ENCODE results near the gene MRPL19. TPM values are rescaled to one million over a fixed set of nuclear protein-coding genes. Genes with fewer than 3 reads are reported as not detected.

Gene MRPL19
- total RNA-seq (10 to 100 TPM; 66.0 to 74.2 TPM), polyA plus RNA-seq (33.2 TPM)

GRCh38 chr2:75646583-75647425 is at the start of gene MRPL19:
TSS of gene MRPL19 (plus strand) at chr2:75646783. CDS start at chr2:75646808, 25 bp downstream.
- H3K4me1 ChIP-seq (ENCODE audit: insufficient read depth, low read length): peaks cover 6% of the 10 kb centered on the region
- POLR2A ChIA-PET: interaction anchor here (1.0 to 1.4 kb wide), 3 partner anchors 24 to 66 kb away, joined by 3 read pairs; no protein-coding TSS in a partner anchor
- peak; percentile 57 to 80 (median 72) for DNase-seq
- Mint-ChIP-seq H3K4me1 (peaks cover 42 to 53% (median 51%) of the 10 kb centered on the region in 3 donors), H3K36me3 (peaks cover 3 to 43% (median 10%) of the 10 kb centered on the region in 3 donors), H3K9me3 (no peaks in the 10 kb centered on the region), H3K4me3 (peak within 1 kb of the TSS; percentile 93 to 96 (median 95)), H3K27ac (peak within 1 kb of the TSS; percentile 85 to 98 (median 94)), H3K27me3 (no peaks in the 10 kb centered on the region)
- peaks cover 13% of the 10 kb centered on the region for H3K36me3 ChIP-seq (ENCODE audit: insufficient read depth, low read length)
- CTCF ChIA-PET: interaction anchor here (0.7 to 2.3 kb wide), 7 partner anchors 9 to 63 kb away, joined by 3 to 9 read pairs (median 4); no protein-coding TSS in a partner anchor
- H3K9me3 ChIP-seq (ENCODE audit: low read length): no peaks in the 10 kb centered on the region
- no peaks in the 10 kb centered on the region for H3K27me3 ChIP-seq (ENCODE audit: insufficient read depth, low read length, poor library complexity, severe bottlenecking)
- H3K4me3 ChIP-seq (ENCODE audit: low read length): peak within 1 kb of the TSS; percentile 80
- H3K27ac ChIP-seq (ENCODE audit: low read depth, low read length): peak within 1 kb of the TSS; percentile 82

GRCh38 chr2:75596784-75597183 is 49.8 kb upstream of the MRPL19 start:
- POLR2A ChIA-PET: no interaction called here
- Mint-ChIP-seq H3K4me1 (no peaks in the 10 kb centered on the region), H3K36me3 (no peaks in the 10 kb centered on the region), H3K27me3 (peaks cover 0 to 3% of the 10 kb centered on the region in 2 donors), H3K4me3 (no peak overlapping the region), H3K9me3 (no peaks in the 10 kb centered on the region), H3K27ac (no peak overlapping the region)
- CTCF ChIA-PET: interaction anchor here (2.2 kb wide), 1 partner anchor 13 kb away, joined by 10 read pairs; no protein-coding TSS in a partner anchor
- DNase-seq: no peak
- Histone ChIP-seq H3K4me1 (ENCODE audit: insufficient read depth, low read length) (no peaks in the 10 kb centered on the region), H3K4me3 (ENCODE audit: low read length) (no peak overlapping the region), H3K27ac (ENCODE audit: low read depth, low read length) (no peak overlapping the region), H3K9me3 (ENCODE audit: low read length) (no peaks in the 10 kb centered on the region), H3K27me3 (ENCODE audit: insufficient read depth, low read length, poor library complexity, severe bottlenecking) (no peaks in the 10 kb centered on the region), H3K36me3 (ENCODE audit: insufficient read depth, low read length) (no peaks in the 10 kb centered on the region)

- POLR2A ChIA-PET: no interaction called here
Measured at GRCh38 chr2:75597949-75598348, 48.6 kb upstream of the MRPL19 start.

GRCh38 chr2:75598589-75599155 is 47.9 kb upstream of the MRPL19 start:
- DNase-seq: no peak
- Histone ChIP-seq H3K9me3 (ENCODE audit: low read length) (no peaks in the 10 kb centered on the region), H3K27me3 (ENCODE audit: insufficient read depth, low read length, poor library complexity, severe bottlenecking) (no peaks in the 10 kb centered on the region), H3K36me3 (ENCODE audit: insufficient read depth, low read length) (no peaks in the 10 kb centered on the region), H3K4me1 (ENCODE audit: insufficient read depth, low read length) (no peaks in the 10 kb centered on the region), H3K27ac (ENCODE audit: low read depth, low read length) (no peak overlapping the region), H3K4me3 (ENCODE audit: low read length) (no peak overlapping the region)
- H3K36me3 Mint-ChIP-seq: no peaks in the 10 kb centered on the region
- ChIA-PET CTCF (interaction anchor here (1.3 kb wide), 1 partner anchor 10 kb away, joined by 3 read pairs; no protein-coding TSS in a partner anchor), POLR2A (no interaction called here)
- peaks cover 0 to 3% of the 10 kb centered on the region in 2 donors for H3K27me3 Mint-ChIP-seq
- H3K9me3 Mint-ChIP-seq: no peaks in the 10 kb centered on the region
- H3K27ac Mint-ChIP-seq: no peak overlapping the region
- no peaks in the 10 kb centered on the region for H3K4me1 Mint-ChIP-seq
- no peak overlapping the region for H3K4me3 Mint-ChIP-seq

More at GRCh38 chr2:75597949-75598348, 48.6 kb upstream of the MRPL19 start:
- Mint-ChIP-seq H3K4me3 (no peak overlapping the region), H3K36me3 (no peaks in the 10 kb centered on the region), H3K27me3 (peaks cover 0 to 3% of the 10 kb centered on the region in 2 donors), H3K27ac (no peak overlapping the region), H3K9me3 (no peaks in the 10 kb centered on the region), H3K4me1 (no peaks in the 10 kb centered on the region)
- Histone ChIP-seq H3K27ac (ENCODE audit: low read depth, low read length) (no peak overlapping the region), H3K36me3 (ENCODE audit: insufficient read depth, low read length) (no peaks in the 10 kb centered on the region), H3K4me1 (ENCODE audit: insufficient read depth, low read length) (no peaks in the 10 kb centered on the region), H3K27me3 (ENCODE audit: insufficient read depth, low read length, poor library complexity, severe bottlenecking) (no peaks in the 10 kb centered on the region), H3K9me3 (ENCODE audit: low read length) (no peaks in the 10 kb centered on the region), H3K4me3 (ENCODE audit: low read length) (no peak overlapping the region)
- CTCF ChIA-PET: no interaction called here
- no peak for DNase-seq

GRCh38 chr2:75600461-75601011 is 46.0 kb upstream of the MRPL19 start:
- Histone ChIP-seq H3K9me3 (ENCODE audit: low read length) (no peaks in the 10 kb centered on the region), H3K27ac (ENCODE audit: low read depth, low read length) (no peak overlapping the region), H3K4me1 (ENCODE audit: insufficient read depth, low read length) (no peaks in the 10 kb centered on the region), H3K27me3 (ENCODE audit: insufficient read depth, low read length, poor library complexity, severe bottlenecking) (no peaks in the 10 kb centered on the region), H3K4me3 (ENCODE audit: low read length) (no peak overlapping the region), H3K36me3 (ENCODE audit: insufficient read depth, low read length) (no peaks in the 10 kb centered on the region)
- ChIA-PET CTCF (interaction anchor here (0.9 kb wide), 1 partner anchor 8 kb away, joined by 3 read pairs; no protein-coding TSS in a partner anchor), POLR2A (no interaction called here)
- Mint-ChIP-seq H3K27me3 (peaks cover 7 to 18% of the 10 kb centered on the region in 2 donors), H3K36me3 (no peaks in the 10 kb centered on the region), H3K9me3 (no peaks in the 10 kb centered on the region), H3K27ac (peak overlapping the region in 1 of 8 donors; percentile 44), H3K4me1 (no peaks in the 10 kb centered on the region), H3K4me3 (no peak overlapping the region)
- no peak for DNase-seq

GRCh38 chr2:75602724-75603342 is 43.8 kb upstream of the MRPL19 start:
- H3K4me1 ChIP-seq (ENCODE audit: insufficient read depth, low read length): no peaks in the 10 kb centered on the region
- no peaks in the 10 kb centered on the region for H3K36me3 ChIP-seq (ENCODE audit: insufficient read depth, low read length)
- Mint-ChIP-seq H3K36me3 (no peaks in the 10 kb centered on the region), H3K27ac (no peak overlapping the region), H3K4me3 (no peak overlapping the region), H3K9me3 (no peaks in the 10 kb centered on the region), H3K4me1 (no peaks in the 10 kb centered on the region), H3K27me3 (peaks cover 18 to 39% of the 10 kb centered on the region in 2 donors)
- H3K4me3 ChIP-seq (ENCODE audit: low read length): no peak overlapping the region
- no peak overlapping the region for H3K27ac ChIP-seq (ENCODE audit: low read depth, low read length)
- no peak for DNase-seq
- H3K27me3 ChIP-seq (ENCODE audit: insufficient read depth, low read length, poor library complexity, severe bottlenecking): peaks cover 3% of the 10 kb centered on the region
- H3K9me3 ChIP-seq (ENCODE audit: low read length): no peaks in the 10 kb centered on the region
- CTCF ChIA-PET: no interaction called here
- POLR2A ChIA-PET: no interaction called here

- CTCF ChIA-PET: no interaction called here
- Histone ChIP-seq H3K9me3 (ENCODE audit: low read length) (no peaks in the 10 kb centered on the region), H3K27ac (ENCODE audit: low read depth, low read length) (no peak overlapping the region), H3K36me3 (ENCODE audit: insufficient read depth, low read length) (no peaks in the 10 kb centered on the region), H3K4me1 (ENCODE audit: insufficient read depth, low read length) (no peaks in the 10 kb centered on the region), H3K4me3 (ENCODE audit: low read length) (no peak overlapping the region), H3K27me3 (ENCODE audit: insufficient read depth, low read length, poor library complexity, severe bottlenecking) (peaks cover 3% of the 10 kb centered on the region)
- Mint-ChIP-seq H3K9me3 (no peaks in the 10 kb centered on the region), H3K4me3 (no peak overlapping the region), H3K36me3 (no peaks in the 10 kb centered on the region), H3K4me1 (peaks cover 0 to under 1% (median 0%) of the 10 kb centered on the region in 3 donors), H3K27me3 (peaks cover 22 to 44% of the 10 kb centered on the region in 2 donors), H3K27ac (no peak overlapping the region)
- POLR2A ChIA-PET: no interaction called here
- no peak for DNase-seq
Measured at GRCh38 chr2:75603477-75603876, 43.1 kb upstream of the MRPL19 start.

Measured in CD8-positive, alpha-beta memory T cell (primary cell).